ENCODE measurements around the gene CSAD.

CSAD gene

GRCh38 chr12:53193040-53193439 is 12.3 kb upstream of the CSAD start:
- no peak for TF ChIP-seq CTCF (IDR thresholded peaks at IDR 0.05; ENCODE audit: control insufficient read depth, extremely low read depth, insufficient read depth)
- no peak overlapping the region for H3K4me3 ChIP-seq (ENCODE audit: low read depth, low read length)
- DNase-seq (ENCODE audit: low read depth) = no peak

- H3K4me3 ChIP-seq (ENCODE audit: low read depth, low read length) = no peak overlapping the region
- DNase-seq (ENCODE audit: low read depth) = no peak
- TF ChIP-seq CTCF (IDR thresholded peaks at IDR 0.05; ENCODE audit: control insufficient read depth, extremely low read depth, insufficient read depth) = no peak
Measured at GRCh38 chr12:53192531-53193021, 11.9 kb upstream of the CSAD start.

GRCh38 chr12:53191885-53192530 is 11.3 kb upstream of the CSAD start:
- TF ChIP-seq CTCF (IDR thresholded peaks at IDR 0.05; ENCODE audit: control insufficient read depth, extremely low read depth, insufficient read depth) = no peak
- no peak for DNase-seq (ENCODE audit: low read depth)
- no peak overlapping the region for H3K4me3 ChIP-seq (ENCODE audit: low read depth, low read length)

- TF ChIP-seq CTCF (IDR thresholded peaks at IDR 0.05; ENCODE audit: control insufficient read depth, extremely low read depth, insufficient read depth) = no peak
- no peak overlapping the region for H3K4me3 ChIP-seq (ENCODE audit: low read depth, low read length)
- no peak for DNase-seq (ENCODE audit: low read depth)
Measured at GRCh38 chr12:53191096-53191884, 10.6 kb upstream of the CSAD start.

- DNase-seq (ENCODE audit: low read depth) = no peak
- peak; percentile 70 for TF ChIP-seq CTCF (IDR thresholded peaks at IDR 0.05; ENCODE audit: control insufficient read depth, extremely low read depth, insufficient read depth)
- no peak overlapping the region for H3K4me3 ChIP-seq (ENCODE audit: low read depth, low read length)
Measured at GRCh38 chr12:53190108-53190729, 9.5 kb upstream of the CSAD start.

- DNase-seq (ENCODE audit: low read depth) = no peak
- no peak for TF ChIP-seq CTCF (IDR thresholded peaks at IDR 0.05; ENCODE audit: control insufficient read depth, extremely low read depth, insufficient read depth)
- no peak overlapping the region for H3K4me3 ChIP-seq (ENCODE audit: low read depth, low read length)
Measured at GRCh38 chr12:53187145-53187899, 6.6 kb upstream of the CSAD start.
